GM12878 (cell line): ENCODE data around the gene ADAMTSL1. TPM values are rescaled to one million over a fixed set of nuclear protein-coding genes. Genes with fewer than 3 reads are reported as not detected.

ENCODE experiments used
- ATAC-seq: fragments of 200-7000 bp; cut with Tn5 transposase; 3 replicates; pipeline ENCODE4 v1.9.1; 2020; ENCODE audit warnings: mild to moderate bottlenecking, moderate library complexity
- BruUV-seq: library from RNA; stranded (reverse); fragments of 400-500 nt; replicated peaks from 2 replicates; lab custom pipeline; 2021; lab: Mats Ljungman, UMichigan
- CTCF ChIA-PET: fragments of 300-600 bp; sonication (Branson Sonifier 250); formaldehyde crosslinking; extraction: SDS; loops from one replicate; lab custom pipeline; 2021; ENCODE audit warnings: inconsistent platforms; lab: Yijun Ruan, JAX
- POLR2A ChIA-PET: fragments of 350-600 bp; formaldehyde crosslinking; extraction: SDS; loops from one replicate; lab custom pipeline; 2021; ENCODE audit warnings: inconsistent platforms; lab: Charles Lee
- RAD21 ChIA-PET: fragments of 300-600 bp; sonication (Branson Sonifier 250); formaldehyde crosslinking; loops from one replicate; lab custom pipeline; 2023; ENCODE audit warnings: antibody characterized with exemption; ENCODE audit not compliant: unreplicated experiment; lab: Charles Lee
- SMC1A ChIA-PET: fragments of 300-600 bp; sonication (Branson Sonifier 250); formaldehyde crosslinking; loops from one replicate; lab custom pipeline; 2023; ENCODE audit not compliant: unreplicated experiment, uncharacterized antibody; lab: Charles Lee
- DNase-seq: peaks from one replicate; pipeline ENCODE4 v3.0.0-alpha.2; 2011; ENCODE audit warnings: low read depth, low spot score
- FAIRE-seq: peaks from 3 replicates; lab custom pipeline; 2011; peaks lifted over from hg19 to GRCh38; lab: Jason Lieb, UNC
- H2AFZ ChIP-seq: 2 replicates; pipeline ENCODE4 v1.6.0; 2011; ENCODE audit warnings: low read depth, low read length, control low read depth; ENCODE audit not compliant: control insufficient read depth
- H3K27ac ChIP-seq: 2 replicates; pipeline ENCODE4 v1.5.1; 2011; ENCODE audit warnings: control low read depth; ENCODE audit not compliant: control insufficient read depth, insufficient read depth
- H3K27me3 ChIP-seq, 2 experiments: replicated peaks in 1 of 2; 2 replicates each; pipeline versions ENCODE4 v1.6.0 to v1.6.1; 2011; ENCODE audit warnings: low read length in 1 of 2; ENCODE audit not compliant: control insufficient read depth in 2 of 2, insufficient read depth in 2 of 2
- H3K36me3 ChIP-seq, 2 experiments: 2 replicates each; pipeline ENCODE4 v1.5.1; 2011; ENCODE audit warnings: low read length in 1 of 2; ENCODE audit not compliant: control insufficient read depth in 2 of 2, insufficient read depth in 2 of 2
- H3K4me1 ChIP-seq: 2 replicates; pipeline ENCODE4 v1.6.1; 2011; ENCODE audit warnings: mild to moderate bottlenecking, low read length, moderate library complexity, mixed read lengths; ENCODE audit not compliant: control insufficient read depth, insufficient read depth
- H3K4me2 ChIP-seq: 2 replicates; pipeline ENCODE4 v1.6.0; 2011; ENCODE audit warnings: control low read depth; ENCODE audit not compliant: control insufficient read depth, insufficient read depth
- H3K4me3 ChIP-seq: fragments of 200-600 bp; sonication (generic); 2 replicates; pipeline ENCODE4 v1.5.1; 2016
- H3K79me2 ChIP-seq: 2 replicates; pipeline ENCODE4 v1.6.0; 2011; ENCODE audit warnings: low read length; ENCODE audit not compliant: control insufficient read depth, insufficient read depth
- H3K9ac ChIP-seq: 2 replicates; pipeline ENCODE4 v1.8.0; 2011; ENCODE audit warnings: low read length, control low read depth, mixed read lengths; ENCODE audit not compliant: control insufficient read depth, insufficient read depth
- H3K9me3 ChIP-seq: replicated peaks from 3 replicates; pipeline ENCODE4 v1.5.1; 2011; ENCODE audit warnings: mild to moderate bottlenecking, low read length; ENCODE audit not compliant: control insufficient read depth, insufficient read depth
- H4K20me1 ChIP-seq: 2 replicates; pipeline ENCODE4 v1.6.0; 2011; ENCODE audit not compliant: control insufficient read depth, insufficient read depth
- BACH1 ChIP-seq: fragments of 450-650 bp; IDR thresholded peaks from 2 replicates; pipeline ENCODE4 v1.6.1; 2017; ENCODE audit warnings: mild to moderate bottlenecking, borderline replicate concordance
- CHD1 ChIP-seq: IDR thresholded peaks from 2 replicates; pipeline ENCODE4 v1.6.1; 2012; ENCODE audit warnings: low read depth, low read length, improper control_type of control experiment
- JUNB ChIP-seq: IDR thresholded peaks from 2 replicates; pipeline ENCODE4 v1.6.1; 2016; ENCODE audit warnings: antibody characterized with exemption, mild to moderate bottlenecking
- KDM1A ChIP-seq: fragments of 200-600 bp; sonication (generic); IDR thresholded peaks from 2 replicates; pipeline ENCODE4 v1.6.1; 2016; ENCODE audit warnings: borderline replicate concordance
- NKRF ChIP-seq: fragments of 450-650 bp; conservative IDR thresholded peaks from 2 replicates; pipeline ENCODE4 v1.6.1; 2017; ENCODE audit warnings: mild to moderate bottlenecking, moderate library complexity
- NR2C1 ChIP-seq: fragments of 450-650 bp; IDR thresholded peaks from 2 replicates; pipeline ENCODE4 v1.6.1; 2017; ENCODE audit warnings: antibody characterized with exemption, mild to moderate bottlenecking, moderate library complexity
- POLR2AphosphoS5 ChIP-seq: IDR thresholded peaks from 2 replicates; pipeline ENCODE4 v1.6.1; 2011; ENCODE audit warnings: mild to moderate bottlenecking, low read length, inconsistent platforms
- RCOR1 ChIP-seq: conservative IDR thresholded peaks from 2 replicates; pipeline ENCODE4 v1.6.1; 2012; ENCODE audit warnings: low read depth, low read length, improper control_type of control experiment
- RELA ChIP-seq: fragments of 450-650 bp; IDR thresholded peaks from 2 replicates; pipeline ENCODE4 v1.8.0; 2014; ENCODE audit warnings: borderline replicate concordance; ENCODE audit not compliant: partially characterized antibody
- RFX5 ChIP-seq: IDR thresholded peaks from 2 replicates; pipeline ENCODE4 v1.6.1; 2011; ENCODE audit warnings: low read depth, low read length, improper control_type of control experiment
- SIN3A ChIP-seq: IDR thresholded peaks from 2 replicates; pipeline ENCODE4 v1.6.1; 2012; ENCODE audit warnings: low read depth, low read length, improper control_type of control experiment
- SP1 ChIP-seq: IDR thresholded peaks from one replicate; pipeline ENCODE4 v1.6.1; 2011; ENCODE audit warnings: low read depth, low read length
- TARDBP ChIP-seq: IDR thresholded peaks from 2 replicates; pipeline ENCODE4 v1.6.1; 2016; ENCODE audit warnings: borderline replicate concordance
- ZNF217 ChIP-seq: fragments of 450-650 bp; IDR thresholded peaks from 2 replicates; pipeline ENCODE4 v1.6.1; 2017; ENCODE audit warnings: antibody characterized with exemption, mild to moderate bottlenecking
- WGBS: methylation state at CpG from one replicate; pipeline ENCODE4 v1.1.6; 2016; ENCODE audit warnings: low lambda C conversion rate; ENCODE audit not compliant: insufficient replicate concordance, insufficient coverage; ENCODE audit errors: missing lambda C conversion rate; 5-methylcytosine and 5-hydroxymethylcytosine counted together
- in situ Hi-C: fragments of 300-500 bp; cut with MboI; formaldehyde crosslinking; loops from 9 replicates; pipeline ENCODE4 v1.14.3; 2018; ENCODE audit warnings: mixed read lengths
- intact Hi-C: fragments of 100-400 bp; cut with micrococcal nuclease; formaldehyde crosslinking; loops from one replicate; pipeline ENCODE4 v1.14.2; 2022; ENCODE audit not compliant: unreplicated experiment
- polyA plus RNA-seq, 11 experiments: library from polyadenylated mRNA; depleted of rRNA in 4 of 11; unstranded in 6 of 11; stranded (reverse) in 5 of 11; fragments of >200 nt; fragmentation: Nextera tagmentation in 4 of 11; fragmentation: Illumina TruSeq in 1 of 11; extraction: Ambion mirVana in 4 of 11; extraction: Trizol in 1 of 11; gene quantifications; 1 replicate in 1 of 11; 2 replicates in 10 of 11; pipeline versions ENCODE4 v1.2.1 to v1.2.3, GENCODE V29; 2011 to 2016; ENCODE audit warnings: inconsistent platforms in 2 of 11, missing spikeins in 2 of 11, low read depth in 1 of 11
- total RNA-seq, 4 experiments: library from RNA; depleted of rRNA in 3 of 4; stranded (reverse); fragments of >200 nt in 3 of 4; fragmentation: Illumina TruSeq in 1 of 4; extraction: Trizol in 1 of 4; gene quantifications; 2 replicates each; pipeline versions ENCODE4 v1.2.1 to v1.2.3, GENCODE V29; 2013 to 2021
- TF ChIP-seq, protein P1 (sequence below): fragments of 450-650 bp; IDR thresholded peaks from 2 replicates; pipeline ENCODE4 v1.6.1; 2016; ENCODE audit warnings: mild to moderate bottlenecking, moderate library complexity, borderline replicate concordance
- TF ChIP-seq, protein P2 (sequence below): fragments of 450-650 bp; IDR thresholded peaks from 2 replicates; pipeline ENCODE4 v1.6.1; 2014; ENCODE audit warnings: mild to moderate bottlenecking

The ADAMTSL1 gene
- total and polyA plus RNA-seq, 10 of the 15 experiments (the other 5 are each of a cell fraction or from before 2014, with no cell fraction given), result 0.01 to 0.10 (median 0.07) TPM; not detected in 6

GRCh38 chr9:18438951-18439350 is 35.0 kb upstream of the ADAMTSL1 start:
- no peaks in the 10 kb centered on the region for H3K36me3 ChIP-seq
- DNase-seq, result no peak
- no peaks in the 10 kb centered on the region for H3K9me3 ChIP-seq
- in situ Hi-C loops, result loop anchor here (25.0 kb wide), 1 partner anchor 627 kb away; no protein-coding TSS in a partner anchor
- TF ChIP-seq ZNF217 (no peak), KDM1A (no peak), NKRF (no peak), SIN3A (no peak), NR2C1 (no peak), RFX5 (no peak), JUNB (no peak), SP1 (no peak), TARDBP (no peak), CHD1 (no peak), RELA (no peak), POLR2AphosphoS5 (no peak), BACH1 (no peak), RCOR1 (no peak)
- TF ChIP-seq, protein P1, sequence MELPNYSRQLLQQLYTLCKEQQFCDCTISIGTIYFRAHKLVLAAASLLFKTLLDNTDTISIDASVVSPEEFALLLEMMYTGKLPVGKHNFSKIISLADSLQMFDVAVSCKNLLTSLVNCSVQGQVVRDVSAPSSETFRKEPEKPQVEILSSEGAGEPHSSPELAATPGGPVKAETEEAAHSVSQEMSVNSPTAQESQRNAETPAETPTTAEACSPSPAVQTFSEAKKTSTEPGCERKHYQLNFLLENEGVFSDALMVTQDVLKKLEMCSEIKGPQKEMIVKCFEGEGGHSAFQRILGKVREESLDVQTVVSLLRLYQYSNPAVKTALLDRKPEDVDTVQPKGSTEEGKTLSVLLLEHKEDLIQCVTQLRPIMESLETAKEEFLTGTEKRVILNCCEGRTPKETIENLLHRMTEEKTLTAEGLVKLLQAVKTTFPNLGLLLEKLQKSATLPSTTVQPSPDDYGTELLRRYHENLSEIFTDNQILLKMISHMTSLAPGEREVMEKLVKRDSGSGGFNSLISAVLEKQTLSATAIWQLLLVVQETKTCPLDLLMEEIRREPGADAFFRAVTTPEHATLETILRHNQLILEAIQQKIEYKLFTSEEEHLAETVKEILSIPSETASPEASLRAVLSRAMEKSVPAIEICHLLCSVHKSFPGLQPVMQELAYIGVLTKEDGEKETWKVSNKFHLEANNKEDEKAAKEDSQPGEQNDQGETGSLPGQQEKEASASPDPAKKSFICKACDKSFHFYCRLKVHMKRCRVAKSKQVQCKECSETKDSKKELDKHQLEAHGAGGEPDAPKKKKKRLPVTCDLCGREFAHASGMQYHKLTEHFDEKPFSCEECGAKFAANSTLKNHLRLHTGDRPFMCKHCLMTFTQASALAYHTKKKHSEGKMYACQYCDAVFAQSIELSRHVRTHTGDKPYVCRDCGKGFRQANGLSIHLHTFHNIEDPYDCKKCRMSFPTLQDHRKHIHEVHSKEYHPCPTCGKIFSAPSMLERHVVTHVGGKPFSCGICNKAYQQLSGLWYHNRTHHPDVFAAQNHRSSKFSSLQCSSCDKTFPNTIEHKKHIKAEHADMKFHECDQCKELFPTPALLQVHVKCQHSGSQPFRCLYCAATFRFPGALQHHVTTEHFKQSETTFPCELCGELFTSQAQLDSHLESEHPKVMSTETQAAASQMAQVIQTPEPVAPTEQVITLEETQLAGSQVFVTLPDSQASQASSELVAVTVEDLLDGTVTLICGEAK, result no peak
- TF ChIP-seq, protein P2, sequence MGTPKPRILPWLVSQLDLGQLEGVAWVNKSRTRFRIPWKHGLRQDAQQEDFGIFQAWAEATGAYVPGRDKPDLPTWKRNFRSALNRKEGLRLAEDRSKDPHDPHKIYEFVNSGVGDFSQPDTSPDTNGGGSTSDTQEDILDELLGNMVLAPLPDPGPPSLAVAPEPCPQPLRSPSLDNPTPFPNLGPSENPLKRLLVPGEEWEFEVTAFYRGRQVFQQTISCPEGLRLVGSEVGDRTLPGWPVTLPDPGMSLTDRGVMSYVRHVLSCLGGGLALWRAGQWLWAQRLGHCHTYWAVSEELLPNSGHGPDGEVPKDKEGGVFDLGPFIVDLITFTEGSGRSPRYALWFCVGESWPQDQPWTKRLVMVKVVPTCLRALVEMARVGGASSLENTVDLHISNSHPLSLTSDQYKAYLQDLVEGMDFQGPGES, result no peak
- TF ChIP-seq, all 136 proteins: peak for 0
- 71% methylated on average over 7 of the region's 7 CpGs for WGBS
- FAIRE-seq, result no peak
- no TSS peak for BruUV-seq
- no peak overlapping the region for H3K4me3 ChIP-seq
- ChIA-PET POLR2A (no interaction called here), RAD21 (no interaction called here), CTCF (no interaction called here), SMC1A (no interaction called here)
- no peak overlapping the region for H3K9ac ChIP-seq
- no peak for ATAC-seq
- H3K4me1 ChIP-seq, result no peaks in the 10 kb centered on the region
- no peaks in the 10 kb centered on the region; a peak in 1 of 4 replicates for H3K27me3 ChIP-seq
- no peak overlapping the region for H3K27ac ChIP-seq
- no peak overlapping the region for H2AFZ ChIP-seq
- no peaks in the 10 kb centered on the region for H4K20me1 ChIP-seq
- no peaks in the 10 kb centered on the region for H3K79me2 ChIP-seq
- H3K4me2 ChIP-seq, result no peak overlapping the region
- intact Hi-C loops, result no loop called here
